ENCODE measurements around the gene ACYP2.

ACYP2 gene

DNA sequence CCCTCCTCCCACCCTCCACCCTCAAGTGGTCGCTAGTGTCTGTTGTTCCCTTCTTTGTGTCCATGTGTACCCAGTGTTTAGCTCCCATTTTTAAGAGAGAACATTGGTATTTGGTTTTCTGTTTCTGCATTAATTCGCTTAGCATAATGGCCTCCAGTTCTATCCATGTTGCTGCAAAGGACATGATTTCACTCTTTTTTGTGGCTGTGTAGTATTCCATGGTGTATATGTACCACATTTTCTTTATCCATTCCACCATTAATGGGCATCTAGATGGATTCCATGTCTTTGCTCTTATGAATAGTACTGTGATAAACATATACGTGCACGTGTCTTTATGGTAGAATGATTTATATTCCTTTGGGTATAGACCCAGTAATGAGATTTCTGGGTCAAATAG lies 97.7 kb downstream of the ACYP2 start:
- DNase-seq (ENCODE audit: low read depth), result no peak
- TF ChIP-seq, protein P1, sequence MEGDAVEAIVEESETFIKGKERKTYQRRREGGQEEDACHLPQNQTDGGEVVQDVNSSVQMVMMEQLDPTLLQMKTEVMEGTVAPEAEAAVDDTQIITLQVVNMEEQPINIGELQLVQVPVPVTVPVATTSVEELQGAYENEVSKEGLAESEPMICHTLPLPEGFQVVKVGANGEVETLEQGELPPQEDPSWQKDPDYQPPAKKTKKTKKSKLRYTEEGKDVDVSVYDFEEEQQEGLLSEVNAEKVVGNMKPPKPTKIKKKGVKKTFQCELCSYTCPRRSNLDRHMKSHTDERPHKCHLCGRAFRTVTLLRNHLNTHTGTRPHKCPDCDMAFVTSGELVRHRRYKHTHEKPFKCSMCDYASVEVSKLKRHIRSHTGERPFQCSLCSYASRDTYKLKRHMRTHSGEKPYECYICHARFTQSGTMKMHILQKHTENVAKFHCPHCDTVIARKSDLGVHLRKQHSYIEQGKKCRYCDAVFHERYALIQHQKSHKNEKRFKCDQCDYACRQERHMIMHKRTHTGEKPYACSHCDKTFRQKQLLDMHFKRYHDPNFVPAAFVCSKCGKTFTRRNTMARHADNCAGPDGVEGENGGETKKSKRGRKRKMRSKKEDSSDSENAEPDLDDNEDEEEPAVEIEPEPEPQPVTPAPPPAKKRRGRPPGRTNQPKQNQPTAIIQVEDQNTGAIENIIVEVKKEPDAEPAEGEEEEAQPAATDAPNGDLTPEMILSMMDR (IDR thresholded peaks at IDR 0.05; ENCODE audit: insufficient read depth, low read depth, low read length, missing control alignments), result no peak
- H3K4me3 ChIP-seq (ENCODE audit: low read depth, low read length), result no peak overlapping the region

GRCh38 chr2:54224997-54225396 lies 109.6 kb downstream of the ACYP2 start:
- DNase-seq (ENCODE audit: low read depth), result no peak
- TF ChIP-seq, protein P1 (IDR thresholded peaks at IDR 0.05; ENCODE audit: insufficient read depth, low read depth, low read length, missing control alignments), result no peak
- H3K4me3 ChIP-seq (ENCODE audit: low read depth, low read length), result no peak overlapping the region

DNA sequence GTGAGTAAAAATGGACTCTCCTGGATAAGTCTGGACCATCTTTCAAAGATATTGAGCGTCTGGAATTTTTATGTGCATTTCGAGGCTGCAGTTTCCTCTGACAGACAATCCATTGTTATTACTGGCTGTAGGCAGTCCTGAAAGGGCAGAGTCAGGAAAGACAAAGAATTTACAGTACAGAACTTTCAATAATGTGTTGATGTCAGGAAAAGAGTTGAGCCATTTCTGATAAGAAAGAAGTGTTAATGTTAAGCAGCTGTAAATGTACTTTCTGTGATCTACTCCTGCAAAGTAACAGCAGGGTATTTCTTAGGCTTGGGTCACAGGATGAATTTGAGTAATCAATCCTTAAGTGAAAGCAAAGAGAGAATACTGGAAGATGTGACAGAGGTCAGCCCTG lies 110.8 kb downstream of the ACYP2 start:
- TF ChIP-seq, protein P1 (IDR thresholded peaks at IDR 0.05; ENCODE audit: insufficient read depth, low read depth, low read length, missing control alignments), result no peak
- DNase-seq (ENCODE audit: low read depth), result no peak
- H3K4me3 ChIP-seq (ENCODE audit: low read depth, low read length), result no peak overlapping the region

DNA sequence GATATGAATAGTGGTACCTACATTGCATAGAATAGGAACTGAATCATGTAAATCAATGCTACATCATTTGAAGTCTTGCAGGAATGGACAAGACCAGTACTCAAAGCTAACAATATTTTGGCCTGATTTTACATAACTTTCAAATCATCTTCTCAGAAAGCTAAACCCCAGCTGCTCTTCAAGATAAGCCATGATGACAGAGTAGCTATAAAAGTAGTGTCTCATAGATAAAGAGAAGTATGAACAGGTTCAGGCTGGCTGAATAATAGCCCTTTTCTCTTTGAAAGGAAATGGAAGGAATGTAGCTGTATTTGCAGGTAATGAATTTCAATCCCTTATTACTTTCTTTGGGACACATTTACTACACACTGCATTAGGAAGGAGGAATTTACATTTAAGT lies 112.4 kb downstream of the ACYP2 start:
- no peak overlapping the region for H3K4me3 ChIP-seq (ENCODE audit: low read depth, low read length)
- DNase-seq (ENCODE audit: low read depth), result no peak
- TF ChIP-seq, protein P1 (IDR thresholded peaks at IDR 0.05; ENCODE audit: insufficient read depth, low read depth, low read length, missing control alignments), result no peak

- TF ChIP-seq, protein P1 (IDR thresholded peaks at IDR 0.05; ENCODE audit: insufficient read depth, low read depth, low read length, missing control alignments), result no peak
- DNase-seq (ENCODE audit: low read depth), result no peak
Measured at GRCh38 chr2:54228945-54229344, 113.5 kb downstream of the ACYP2 start.

DNA sequence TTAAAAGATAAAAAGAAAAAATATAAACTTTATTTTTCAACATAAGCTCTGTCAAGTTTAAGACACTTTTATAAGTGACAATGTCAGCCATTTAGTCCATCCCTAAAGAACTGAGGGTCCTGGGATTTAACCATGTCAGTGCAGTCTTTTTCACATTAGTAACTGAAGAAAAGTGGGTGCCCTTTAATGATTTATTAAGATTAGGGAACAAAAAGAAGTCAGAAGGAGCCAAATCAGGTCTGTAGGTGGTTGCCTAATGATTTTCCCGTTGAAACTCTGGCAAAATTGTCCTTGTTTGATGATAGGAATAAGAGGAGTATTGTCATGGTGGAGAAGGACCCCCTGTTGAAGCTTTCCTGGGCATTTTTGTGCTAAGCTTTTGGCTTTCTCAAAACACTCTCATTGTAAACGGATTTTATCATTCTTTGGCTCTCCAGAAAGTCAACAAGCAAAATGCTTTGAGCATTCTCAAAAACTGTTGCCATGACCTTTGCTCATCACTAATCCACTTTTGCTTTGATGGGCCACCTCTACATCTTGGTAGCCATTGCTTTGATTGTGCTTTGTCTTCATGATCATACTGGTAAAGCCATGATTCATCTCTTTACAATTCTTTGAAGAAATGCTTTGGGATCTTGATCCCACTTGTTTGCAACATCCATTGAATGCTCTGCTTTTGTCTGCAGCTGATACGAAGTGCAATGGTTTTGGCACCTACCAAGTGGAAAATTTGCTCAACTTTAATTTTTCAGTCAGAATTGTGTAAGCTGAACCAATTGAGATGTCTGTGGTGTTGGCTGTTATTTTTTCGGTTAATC lies 118.6 kb downstream of the ACYP2 start:
- TF ChIP-seq, protein P1 (IDR thresholded peaks at IDR 0.05; ENCODE audit: insufficient read depth, low read depth, low read length, missing control alignments), result no peak
- H3K4me3 ChIP-seq (ENCODE audit: low read depth, low read length), result no peak overlapping the region
- DNase-seq (ENCODE audit: low read depth), result no peak

More at GRCh38 chr2:54228945-54229344, 113.5 kb downstream of the ACYP2 start:
- no peak overlapping the region for H3K4me3 ChIP-seq (ENCODE audit: low read depth, low read length)

- DNase-seq (ENCODE audit: low read depth), result no peak
- H3K4me3 ChIP-seq (ENCODE audit: low read depth, low read length), result no peak overlapping the region
- TF ChIP-seq, protein P1 (IDR thresholded peaks at IDR 0.05; ENCODE audit: insufficient read depth, low read depth, low read length, missing control alignments), result no peak
Measured at GRCh38 chr2:54237428-54237827, 122.0 kb downstream of the ACYP2 start.
